ENCODE measurements around the gene PPP1R3D. TPM values are rescaled to one million over a fixed set of nuclear protein-coding genes. Genes with fewer than 3 reads are reported as not detected.

The PPP1R3D gene
- total and polyA plus RNA-seq, 10 of the 15 experiments (the other 5 are each of a cell fraction or from before 2014, with no cell fraction given), result 0.39 to 4.8 (median 2.9) TPM

GRCh38 chr20:59920944-59921343, 19.2 kb downstream of the PPP1R3D start:
- H3K4me2 ChIP-seq (ENCODE audit: control insufficient read depth, insufficient read depth), result no peak overlapping the region

More at GRCh38 chr20:59920944-59921343, 19.2 kb downstream of the PPP1R3D start:
- Histone ChIP-seq H2AFZ (ENCODE audit: control insufficient read depth, low read depth, low read length) (no peak overlapping the region), H3K27me3 (replicated peaks in 1 of 2; ENCODE audit: control insufficient read depth in 2 of 2, insufficient read depth in 2 of 2, low read length in 1 of 2) (no peaks in the 10 kb centered on the region), H3K9ac (ENCODE audit: control insufficient read depth, insufficient read depth, low read length) (no peak overlapping the region), H3K27ac (ENCODE audit: control insufficient read depth, insufficient read depth) (no peak overlapping the region), H3K79me2 (ENCODE audit: control insufficient read depth, insufficient read depth, low read length) (no peaks in the 10 kb centered on the region), H4K20me1 (ENCODE audit: control insufficient read depth, insufficient read depth) (no peaks in the 10 kb centered on the region), H3K9me3 (replicated peaks; ENCODE audit: control insufficient read depth, insufficient read depth, low read length) (no peaks in the 10 kb centered on the region), H3K36me3 (ENCODE audit: control insufficient read depth in 2 of 2, insufficient read depth in 2 of 2, low read length in 1 of 2) (no peaks in the 10 kb centered on the region), H3K4me3 (no peak overlapping the region), H3K4me1 (ENCODE audit: control insufficient read depth, insufficient read depth, low read length) (no peaks in the 10 kb centered on the region)
- no peak for FAIRE-seq
- DNase-seq (ENCODE audit: low read depth, low spot score), result no peak
- ATAC-seq, result no peak
- SMC1A ChIA-PET (ENCODE audit: uncharacterized antibody, unreplicated experiment), result no interaction called here
- in situ Hi-C loops (cut with MboI) (no loop called here), intact Hi-C loops (cut with micrococcal nuclease; ENCODE audit: unreplicated experiment) (no loop called here)
- POLR2A ChIA-PET, result no interaction called here
- RAD21 ChIA-PET (ENCODE audit: unreplicated experiment), result no interaction called here
- CTCF ChIA-PET, result no interaction called here
- BruUV-seq (replicated peaks), result no TSS peak
- no peak for TF ChIP-seq NFXL1 (IDR thresholded peaks at IDR 0.05; ENCODE audit: borderline replicate concordance)
- no peak for TF ChIP-seq YBX1 (IDR thresholded peaks at IDR 0.05)
- TF ChIP-seq TCF3 (IDR thresholded peaks at IDR 0.05; ENCODE audit: borderline replicate concordance, insufficient read depth, low read depth, low read length), result no peak
- TF ChIP-seq WRNIP1 (IDR thresholded peaks at IDR 0.05; ENCODE audit: borderline replicate concordance, low read depth, low read length), result no peak
- no peak for TF ChIP-seq PRDM15 (CRISPR knock-in tag; IDR thresholded peaks at IDR 0.05)
- no peak for TF ChIP-seq E2F8 (IDR thresholded peaks at IDR 0.05; ENCODE audit: low read depth, partially characterized antibody)
- TF ChIP-seq MTA2 (IDR thresholded peaks at IDR 0.05; ENCODE audit: low read depth), result no peak
- TF ChIP-seq SMAD5 (IDR thresholded peaks at IDR 0.05; ENCODE audit: low read depth), result no peak
- TF ChIP-seq TCF7 (IDR thresholded peaks at IDR 0.05; ENCODE audit: borderline replicate concordance), result no peak
- TF ChIP-seq SUZ12 (IDR thresholded peaks at IDR 0.05; ENCODE audit: unreplicated experiment), result no peak
- TF ChIP-seq RAD21 (IDR thresholded peaks at IDR 0.05; ENCODE audit: insufficient read depth, low read depth, low read length), result no peak
- no peak for TF ChIP-seq MLLT1 (IDR thresholded peaks at IDR 0.05)
- no peak for TF ChIP-seq ZNF622 (IDR thresholded peaks at IDR 0.05)

Measured in GM12878 (cell line).